Measurements from ENCODE around the gene PIP5K1B.

DNA sequence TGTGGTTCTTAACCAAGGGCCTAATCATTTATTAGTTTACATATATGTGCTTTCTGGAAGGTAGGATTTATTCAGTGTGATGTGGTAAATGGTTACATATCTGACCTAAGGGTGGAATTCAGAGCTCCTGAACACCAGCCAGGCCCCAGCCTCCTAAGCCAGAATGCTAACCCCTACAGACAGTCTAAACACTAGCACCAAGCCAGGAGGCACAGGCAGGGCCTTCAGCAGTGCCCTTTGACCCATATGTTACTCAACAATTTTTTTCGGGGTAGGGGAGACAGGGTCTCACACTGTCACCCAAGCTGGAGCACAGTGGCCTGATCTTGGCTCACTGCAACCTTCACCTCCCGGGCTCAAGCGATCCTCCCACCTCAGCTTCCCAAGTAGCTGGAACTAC is 268.6 kb downstream of the PIP5K1B start:
- TF ChIP-seq EZH2 (IDR thresholded peaks at IDR 0.05; ENCODE audit: borderline replicate concordance, low read length) (no peak), CTCF (IDR thresholded peaks at IDR 0.05; ENCODE audit: low read length) (no peak)
